GM12891 (cell line): ENCODE measurements around the gene IKZF1.
A peak's percentile ranks its signal among the peaks of the same experiment; 100 is the strongest.

Source experiments
- DNase-seq: peaks from one replicate; pipeline ENCODE4 v3.0.0; 2011; ENCODE audit warnings: low spot score; ENCODE audit not compliant: insufficient read length
- FAIRE-seq: peaks from 2 replicates; lab custom pipeline; 2011; peaks lifted over from hg19 to GRCh38; lab: Jason Lieb, UNC
- PAX5 ChIP-seq: IDR thresholded peaks from 2 replicates; pipeline ENCODE4 v1.6.1; 2011; ENCODE audit warnings: low read length, moderate library complexity, mild to moderate bottlenecking; ENCODE audit not compliant: insufficient read depth, severe bottlenecking
- POLR2A ChIP-seq: IDR thresholded peaks from 2 replicates; pipeline ENCODE4 v1.6.1; 2011; ENCODE audit warnings: low read depth, low read length, control low read depth
- POLR2AphosphoS5 ChIP-seq: IDR thresholded peaks from 2 replicates; pipeline ENCODE4 v1.6.1; 2011; ENCODE audit warnings: low read depth, low read length, control low read depth
- POU2F2 ChIP-seq: IDR thresholded peaks from 2 replicates; pipeline ENCODE4 v1.6.1; 2011; ENCODE audit warnings: low read depth, mild to moderate bottlenecking, control low read depth, low read length, moderate library complexity
- SPI1 ChIP-seq: IDR thresholded peaks from 2 replicates; pipeline ENCODE4 v1.6.1; 2011; ENCODE audit warnings: low read depth, low read length, control low read depth
- TAF1 ChIP-seq: IDR thresholded peaks from 2 replicates; pipeline ENCODE4 v1.6.1; 2011; ENCODE audit warnings: low read depth, low read length, control low read depth

IKZF1 gene

GRCh38 chr7:50359258-50359994 lies 54.9 kb downstream of the IKZF1 start:
- TF ChIP-seq SPI1, result no peak
- TF ChIP-seq POU2F2, result no peak
- no peak for TF ChIP-seq TAF1
- TF ChIP-seq POLR2A, result no peak
- no peak for TF ChIP-seq POLR2AphosphoS5
- no peak for TF ChIP-seq PAX5
- FAIRE-seq (no peak), DNase-seq (no peak)

- FAIRE-seq, result peak; percentile 9
- no peak for TF ChIP-seq TAF1
- TF ChIP-seq PAX5, result no peak
- no peak for TF ChIP-seq POLR2A
- no peak for TF ChIP-seq POLR2AphosphoS5
- no peak for TF ChIP-seq POU2F2
- no peak for TF ChIP-seq SPI1
- no peak for DNase-seq
These were observed 55.7 kb downstream of the IKZF1 start for GRCh38 chr7:50359995-50360925.

GRCh38 chr7:50362142-50362541 lies 57.6 kb downstream of the IKZF1 start:
- TF ChIP-seq SPI1 (no peak), TAF1 (no peak), POLR2A (no peak)
- peak; percentile 23 for FAIRE-seq
- no peak for DNase-seq

- no peak for FAIRE-seq
- DNase-seq, result no peak
- no peak for TF ChIP-seq POLR2AphosphoS5
These were observed 58.3 kb downstream of the IKZF1 start for GRCh38 chr7:50362712-50363282.

DNA sequence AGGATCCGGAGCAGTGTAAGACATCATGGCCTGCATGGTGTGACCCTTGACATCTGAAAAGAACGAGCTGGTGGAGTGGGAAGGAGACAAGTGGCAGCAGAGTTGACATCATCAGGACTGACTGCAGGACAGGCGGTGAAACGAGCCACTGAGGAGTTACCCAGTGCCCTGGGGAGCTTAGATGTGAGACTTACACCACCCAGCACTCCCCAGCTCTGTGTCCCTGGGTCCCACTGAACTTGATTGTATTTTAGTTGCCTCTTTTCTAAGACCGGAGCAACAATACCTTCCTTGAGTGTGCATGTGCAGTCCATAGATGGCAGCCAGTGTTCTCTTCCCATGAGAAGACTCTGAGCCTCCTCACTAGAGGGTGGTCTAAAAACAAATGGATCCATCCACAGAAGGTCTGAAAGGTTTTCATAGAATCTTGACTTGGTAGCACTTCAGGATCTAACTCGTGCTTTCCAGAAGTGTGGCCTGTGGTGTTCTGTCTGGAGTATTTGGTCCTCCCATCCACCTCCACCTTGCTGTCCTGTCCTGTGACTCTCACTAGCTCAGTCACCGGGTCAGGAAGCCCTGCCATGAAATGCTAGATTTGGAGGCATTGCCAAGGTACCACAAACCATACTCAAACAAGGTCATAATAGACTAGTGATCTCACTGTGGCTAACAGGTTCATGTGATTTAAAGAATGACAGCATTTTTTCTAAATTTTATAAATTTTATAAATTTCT lies 59.0 kb downstream of the IKZF1 start:
- DNase-seq (no peak), FAIRE-seq (no peak)
- no peak for TF ChIP-seq POLR2A
- TF ChIP-seq POU2F2, result no peak
- TF ChIP-seq POLR2AphosphoS5, result no peak
- TF ChIP-seq TAF1, result no peak
- TF ChIP-seq SPI1, result no peak
- TF ChIP-seq PAX5, result no peak

GRCh38 chr7:50364645-50365044 lies 60.1 kb downstream of the IKZF1 start:
- FAIRE-seq (peak; percentile 75), DNase-seq (no peak)
- TF ChIP-seq POLR2A (no peak), PAX5 (no peak), POLR2AphosphoS5 (no peak), TAF1 (no peak), POU2F2 (no peak), SPI1 (no peak)

DNA sequence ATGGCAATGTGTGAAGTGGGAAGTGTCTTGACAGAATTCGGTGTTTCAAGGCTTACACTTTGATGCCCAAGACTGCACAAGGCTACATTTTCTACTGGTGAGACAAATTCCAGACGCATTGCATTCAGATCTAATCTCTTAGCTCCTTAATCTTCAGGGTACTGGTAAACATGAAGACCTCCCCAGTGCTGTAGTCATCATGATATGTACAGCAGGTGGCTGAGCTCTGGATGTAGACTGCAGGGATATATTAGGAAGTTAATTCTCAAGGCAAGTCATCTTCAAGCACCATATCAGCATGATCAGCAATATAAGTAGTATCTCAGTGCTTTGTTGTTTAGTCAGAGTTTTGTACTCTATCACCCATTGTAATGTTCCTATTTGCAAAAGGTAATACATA lies 61.8 kb downstream of the IKZF1 start:
- FAIRE-seq, result peak; percentile 69
- TF ChIP-seq POU2F2 (no peak), POLR2AphosphoS5 (no peak), SPI1 (no peak), TAF1 (no peak), PAX5 (no peak)
- DNase-seq, result no peak

- no peak for TF ChIP-seq SPI1
- DNase-seq, result no peak
- FAIRE-seq, result peak; percentile 89
These were observed 62.6 kb downstream of the IKZF1 start for GRCh38 chr7:50367100-50367499.

DNA sequence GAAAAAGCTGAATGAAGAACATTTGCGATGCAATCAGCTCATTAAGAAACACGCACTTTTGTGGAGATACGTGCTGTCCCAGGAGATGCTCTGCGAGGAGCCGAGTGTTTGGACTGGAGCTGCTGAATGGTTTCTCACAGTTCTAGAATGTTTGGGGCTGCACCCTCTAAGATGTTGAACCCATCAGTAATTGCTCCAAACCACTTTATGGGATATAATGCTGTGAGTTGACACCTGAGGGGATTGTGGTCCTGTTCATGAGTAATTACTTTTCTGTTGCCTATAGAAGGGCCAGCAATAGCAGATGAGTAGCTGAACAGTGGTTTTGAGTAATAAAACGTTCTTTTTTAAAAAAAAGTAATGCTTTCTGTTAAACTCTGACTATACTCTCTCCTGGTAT lies 63.1 kb downstream of the IKZF1 start:
- no peak for DNase-seq
- TF ChIP-seq SPI1, result no peak
- no peak for TF ChIP-seq POLR2AphosphoS5
- TF ChIP-seq POLR2A, result no peak

GRCh38 chr7:50368366-50368765 lies 63.9 kb downstream of the IKZF1 start:
- DNase-seq (no peak), FAIRE-seq (peak; percentile 81)
- no peak for TF ChIP-seq SPI1
- no peak for TF ChIP-seq POLR2A
- TF ChIP-seq POU2F2, result no peak
- TF ChIP-seq TAF1, result no peak
- TF ChIP-seq PAX5, result no peak
- no peak for TF ChIP-seq POLR2AphosphoS5

More for the DNA sequence above, 63.1 kb downstream of the IKZF1 start:
- FAIRE-seq, result no peak
